GM12874 (cell line): ENCODE results near the gene CELA2A.

ENCODE experiments used
- CTCF ChIP-seq: IDR thresholded peaks from 2 replicates; pipeline ENCODE4 v1.5.1; 2011; ENCODE audit warnings: low read depth, mild to moderate bottlenecking, control low read depth, low read length, moderate library complexity; ENCODE audit not compliant: insufficient read depth

The CELA2A gene

GRCh38 chr1:15420853-15421465 is 35.6 kb upstream of the CELA2A start:
- TF ChIP-seq CTCF: no peak

GRCh38 chr1:15422871-15423270 is 33.7 kb upstream of the CELA2A start:
- no peak for TF ChIP-seq CTCF

- no peak for TF ChIP-seq CTCF
Measured at GRCh38 chr1:15423355-15424077, 33.0 kb upstream of the CELA2A start.

GRCh38 chr1:15424146-15424667 is 32.3 kb upstream of the CELA2A start:
- TF ChIP-seq CTCF: no peak

- no peak for TF ChIP-seq CTCF
Measured at GRCh38 chr1:15424981-15425380, 31.6 kb upstream of the CELA2A start.

GRCh38 chr1:15425521-15425920 is 31.0 kb upstream of the CELA2A start:
- no peak for TF ChIP-seq CTCF

- no peak for TF ChIP-seq CTCF
Measured at GRCh38 chr1:15425958-15426357, 30.6 kb upstream of the CELA2A start.
